B cell (primary cell): ENCODE data around the gene CYP20A1. TPM values are rescaled to one million over a fixed set of nuclear protein-coding genes. Genes with fewer than 3 reads are reported as not detected.

Experiments used
- ATAC-seq: fragments of 200-7000 bp; cut with Tn5 transposase; one replicate; pipeline ENCODE4 v1.10.0; 2021; ENCODE audit warnings: low read depth, mild to moderate bottlenecking, moderate number of reproducible peaks, moderate library complexity
- CTCF ChIA-PET: fragments of 350-600 bp; sonication (Branson Sonifier 250); formaldehyde crosslinking; loops from one replicate; lab custom pipeline; 2021; ENCODE audit warnings: antibody characterized with exemption, inconsistent platforms; lab: Charles Lee
- POLR2A ChIA-PET: fragments of 350-600 bp; sonication (Branson Sonifier 250); formaldehyde crosslinking; loops from one replicate; lab custom pipeline; 2021; ENCODE audit warnings: antibody characterized with exemption; lab: Charles Lee
- DNase-seq: peaks from one replicate; pipeline ENCODE4 v3.0.0; 2013
- H2AFZ ChIP-seq: 2 replicates; pipeline ENCODE4 v1.6.1; 2012; ENCODE audit warnings: mild to moderate bottlenecking, low read depth, low read length; ENCODE audit not compliant: insufficient read depth, poor library complexity, severe bottlenecking
- H3K27ac ChIP-seq, 2 donors: 1 replicate in 1 of 2; 2 replicates in 1 of 2; pipeline ENCODE4 v1.5.1; 2012 to 2013; ENCODE audit warnings: low read length in 2 of 2, mild to moderate bottlenecking in 2 of 2, moderate library complexity in 1 of 2
- H3K27me3 ChIP-seq, 4 experiments: fragments of 200-600 bp in 1 of 4; sonication (generic) in 1 of 4; replicated peaks in 1 of 4; 1 replicate in 2 of 4; 2 replicates in 2 of 4; pipeline versions ENCODE4 v1.6.1 to v1.7.0; 2013 to 2016; ENCODE audit warnings: low read length in 3 of 4, mild to moderate bottlenecking in 2 of 4, mixed read lengths in 1 of 4, moderate library complexity in 1 of 4; ENCODE audit not compliant: insufficient read depth in 4 of 4, control insufficient read depth in 3 of 4; ENCODE audit errors: control extremely low read depth in 1 of 4
- H3K36me3 ChIP-seq, 2 experiments: replicated peaks in 1 of 2; 1 replicate in 1 of 2; 2 replicates in 1 of 2; pipeline versions ENCODE4 v1.6.1 to v1.7.1; 2013; ENCODE audit warnings: low read length in 1 of 2; ENCODE audit not compliant: insufficient read depth in 2 of 2, control insufficient read depth in 1 of 2; ENCODE audit errors: control extremely low read depth in 1 of 2, extremely low read depth in 1 of 2
- H3K4me1 ChIP-seq, 2 donors: fragments of 200-600 bp in 1 of 2; sonication (generic) in 1 of 2; 1 replicate in 1 of 2; 2 replicates in 1 of 2; pipeline versions ENCODE4 v1.5.1 to v1.6.1; 2013 to 2017; ENCODE audit warnings: low read length in 2 of 2; ENCODE audit not compliant: control insufficient read depth in 2 of 2, insufficient read depth in 2 of 2
- H3K4me2 ChIP-seq: replicated peaks from 2 replicates; pipeline ENCODE3; 2012; ENCODE audit warnings: mild to moderate bottlenecking, low read depth, low read length; ENCODE audit not compliant: poor library complexity, severe bottlenecking
- H3K4me3 ChIP-seq, 5 experiments: fragments of 200-600 bp in 1 of 5; sonication (generic) in 1 of 5; 1 replicate in 3 of 5; 2 replicates in 2 of 5; pipeline versions ENCODE4 v1.5.1 to v1.7.0; 2011 to 2016; ENCODE audit warnings: low read length in 4 of 5, mild to moderate bottlenecking in 4 of 5, low read depth in 2 of 5, control low read depth in 1 of 5, moderate library complexity in 1 of 5; ENCODE audit not compliant: insufficient read depth in 1 of 5; ENCODE audit errors: control extremely low read depth in 1 of 5, extremely low read depth in 1 of 5
- H3K79me2 ChIP-seq: fragments of 200-600 bp; sonication (generic); one replicate; pipeline ENCODE4 v1.6.0; 2016; ENCODE audit warnings: low read length; ENCODE audit not compliant: control insufficient read depth, insufficient read depth
- H3K9ac ChIP-seq: fragments of 200-600 bp; sonication (generic); 2 replicates; pipeline ENCODE4 v1.6.1; 2017; ENCODE audit warnings: mild to moderate bottlenecking, low read length, moderate library complexity
- H3K9me3 ChIP-seq, 3 donors: one replicate each; pipeline versions ENCODE4 v1.6.1 to v1.7.1; 2013; ENCODE audit warnings: low read length in 2 of 3; ENCODE audit not compliant: control insufficient read depth in 2 of 3, insufficient read depth in 1 of 3; ENCODE audit errors: control extremely low read depth in 1 of 3
- H4K20me1 ChIP-seq: 2 replicates; pipeline ENCODE4 v1.6.0; 2012; ENCODE audit warnings: mild to moderate bottlenecking, low read length; ENCODE audit not compliant: insufficient read depth, control insufficient read depth, poor library complexity, severe bottlenecking
- H3K27ac Mint-ChIP-seq: one replicate; pipeline ENCODE4 v1.8.0; 2021; ENCODE audit warnings: mixed read lengths
- H3K27me3 Mint-ChIP-seq: one replicate; pipeline ENCODE4 v1.8.0; 2021; ENCODE audit warnings: mixed read lengths
- H3K4me1 Mint-ChIP-seq: one replicate; pipeline ENCODE4 v1.8.0; 2021; ENCODE audit warnings: mixed read lengths
- H3K4me3 Mint-ChIP-seq: one replicate; pipeline ENCODE4 v1.8.0; 2021; ENCODE audit warnings: mixed read lengths
- H3K9me3 Mint-ChIP-seq: one replicate; pipeline ENCODE4 v1.8.0; 2022; ENCODE audit warnings: mixed read lengths; ENCODE audit not compliant: insufficient read depth
- EZH2 ChIP-seq: IDR thresholded peaks from 2 replicates; pipeline ENCODE4 v1.6.1; 2012; ENCODE audit warnings: borderline replicate concordance, low read depth, mild to moderate bottlenecking, moderate library complexity, low read length; ENCODE audit not compliant: insufficient read depth, poor library complexity, severe bottlenecking
- WGBS: methylation state at CpG from one replicate; pipeline ENCODE4 v1.1.5; 2013; ENCODE audit warnings: missing lambda C conversion rate; ENCODE audit not compliant: insufficient coverage; 5-methylcytosine and 5-hydroxymethylcytosine counted together
- intact Hi-C: fragments of 100-400 bp; cut with micrococcal nuclease; formaldehyde crosslinking; loops from one replicate; pipeline ENCODE4 v1.10.0; 2022
- polyA plus RNA-seq: library from polyadenylated mRNA; depleted of rRNA; stranded (reverse); fragments of >200 nt; gene quantifications from 2 replicates; pipeline ENCODE4 v1.2.3, GENCODE V29; 2012
- total RNA-seq, 2 donors: library from RNA; stranded (reverse); fragments of 120-200 nt in 1 of 2; gene quantifications; 1 replicate in 1 of 2; 2 replicates in 1 of 2; pipeline versions ENCODE4 v1.2.3 to v1.2.4, GENCODE V29; 2013 to 2022
- TF ChIP-seq, protein P1 (sequence below): fragments of 200-600 bp; IDR thresholded peaks from one replicate; pipeline ENCODE4 v1.8.0; 2022; ENCODE audit warnings: antibody characterized with exemption, mild to moderate bottlenecking

Gene CYP20A1
- total and polyA plus RNA-seq, 2 donors (not counting 1 experiment from before 2014, with no cell fraction given) = 16.2 to 38.5 TPM

DNA sequence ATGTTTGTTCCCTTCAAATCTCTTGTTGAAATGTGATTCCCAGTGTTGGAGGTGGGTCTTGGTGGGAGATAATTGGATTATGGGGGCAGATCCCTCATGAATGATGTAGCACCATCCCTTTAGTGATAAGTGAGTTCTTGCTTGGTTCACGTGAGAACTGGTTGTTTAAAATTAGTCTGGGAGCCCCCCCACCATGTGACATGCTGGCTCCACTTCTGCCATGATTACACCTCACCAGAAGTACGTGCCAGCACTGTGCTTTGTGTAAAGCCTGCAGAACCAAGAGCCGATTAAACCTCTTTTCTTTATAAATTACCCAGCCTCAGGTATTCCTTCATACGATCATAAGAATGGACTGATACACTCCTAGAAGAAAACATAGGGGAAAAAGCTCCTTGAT lies 99.5 kb downstream of the CYP20A1 start:
- TF ChIP-seq, protein P1, sequence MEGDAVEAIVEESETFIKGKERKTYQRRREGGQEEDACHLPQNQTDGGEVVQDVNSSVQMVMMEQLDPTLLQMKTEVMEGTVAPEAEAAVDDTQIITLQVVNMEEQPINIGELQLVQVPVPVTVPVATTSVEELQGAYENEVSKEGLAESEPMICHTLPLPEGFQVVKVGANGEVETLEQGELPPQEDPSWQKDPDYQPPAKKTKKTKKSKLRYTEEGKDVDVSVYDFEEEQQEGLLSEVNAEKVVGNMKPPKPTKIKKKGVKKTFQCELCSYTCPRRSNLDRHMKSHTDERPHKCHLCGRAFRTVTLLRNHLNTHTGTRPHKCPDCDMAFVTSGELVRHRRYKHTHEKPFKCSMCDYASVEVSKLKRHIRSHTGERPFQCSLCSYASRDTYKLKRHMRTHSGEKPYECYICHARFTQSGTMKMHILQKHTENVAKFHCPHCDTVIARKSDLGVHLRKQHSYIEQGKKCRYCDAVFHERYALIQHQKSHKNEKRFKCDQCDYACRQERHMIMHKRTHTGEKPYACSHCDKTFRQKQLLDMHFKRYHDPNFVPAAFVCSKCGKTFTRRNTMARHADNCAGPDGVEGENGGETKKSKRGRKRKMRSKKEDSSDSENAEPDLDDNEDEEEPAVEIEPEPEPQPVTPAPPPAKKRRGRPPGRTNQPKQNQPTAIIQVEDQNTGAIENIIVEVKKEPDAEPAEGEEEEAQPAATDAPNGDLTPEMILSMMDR = no peak
- no peak for TF ChIP-seq EZH2
- CTCF ChIA-PET = interaction anchor here (0.9 kb wide), 1 partner anchor 10 kb away, joined by 3 read pairs; no protein-coding TSS in a partner anchor
- Histone ChIP-seq H3K4me1 (no peaks in the 10 kb centered on the region), H3K79me2 (peaks cover 25% of the 10 kb centered on the region), H3K4me2 (no peak overlapping the region), H3K9me3 (no peaks in the 10 kb centered on the region), H2AFZ (no peak overlapping the region), H4K20me1 (no peaks in the 10 kb centered on the region), H3K4me3 (no peak overlapping the region), H3K36me3 (no peaks in the 10 kb centered on the region), H3K27ac (no peak overlapping the region), H3K27me3 (no peaks in the 10 kb centered on the region), H3K9ac (no peak overlapping the region)
- DNase-seq (no peak), ATAC-seq (no peak)
- WGBS = no CpG with 5 or more reads among the region's 4 CpGs
- H3K4me1 Mint-ChIP-seq = no peaks in the 10 kb centered on the region
- H3K27me3 Mint-ChIP-seq = no peaks in the 10 kb centered on the region
- intact Hi-C loops = no loop called here
- no peak overlapping the region for H3K27ac Mint-ChIP-seq
- no peaks in the 10 kb centered on the region for H3K9me3 Mint-ChIP-seq
- H3K4me3 Mint-ChIP-seq = no peak overlapping the region
- POLR2A ChIA-PET = no interaction called here

- H4K20me1 ChIP-seq = no peaks in the 10 kb centered on the region
- no peaks in the 10 kb centered on the region for H3K4me1 ChIP-seq
- H3K27me3 Mint-ChIP-seq = no peaks in the 10 kb centered on the region
- ATAC-seq (no peak), DNase-seq (no peak)
- H3K27me3 ChIP-seq = no peaks in the 10 kb centered on the region
- 95% methylated on average over 3 of the region's 6 CpGs for WGBS
- TF ChIP-seq, protein P1 = no peak
- TF ChIP-seq EZH2 = no peak
- no peaks in the 10 kb centered on the region for H3K36me3 ChIP-seq
- CTCF ChIA-PET = no interaction called here
- H3K79me2 ChIP-seq = peaks cover 14% of the 10 kb centered on the region
- H3K27ac ChIP-seq = no peak overlapping the region
- no peak overlapping the region for H3K27ac Mint-ChIP-seq
- intact Hi-C loops = no loop called here
- H3K9me3 Mint-ChIP-seq = no peaks in the 10 kb centered on the region
- no peak overlapping the region for H3K4me3 ChIP-seq
- no peak overlapping the region for H3K9ac ChIP-seq
- H3K4me3 Mint-ChIP-seq = no peak overlapping the region
- POLR2A ChIA-PET = no interaction called here
- H3K9me3 ChIP-seq = no peaks in the 10 kb centered on the region
- no peak overlapping the region for H2AFZ ChIP-seq
- H3K4me1 Mint-ChIP-seq = no peaks in the 10 kb centered on the region
- H3K4me2 ChIP-seq = no peak overlapping the region
Measured at GRCh38 chr2:203340791-203341487, 102.1 kb downstream of the CYP20A1 start.
